GM06990 (cell line): ENCODE data around the gene IQSEC1.

Experiments used
- DNase-seq: peaks from one replicate; pipeline ENCODE4 v3.0.0-alpha.2; 2011; ENCODE audit not compliant: insufficient read length; ENCODE audit errors: extremely low read depth
- H3K27me3 ChIP-seq: replicated peaks from 2 replicates; pipeline ENCODE4 v1.6.0; 2011; ENCODE audit warnings: low read length; ENCODE audit not compliant: control insufficient read depth, insufficient read depth
- H3K36me3 ChIP-seq: 2 replicates; pipeline ENCODE4 v1.5.1; 2011; ENCODE audit warnings: low read length; ENCODE audit not compliant: control insufficient read depth, insufficient read depth
- H3K4me3 ChIP-seq: replicated peaks from 2 replicates; pipeline ENCODE4 v1.5.1; 2011; ENCODE audit warnings: low read depth, mild to moderate bottlenecking, control low read depth, low read length
- CTCF ChIP-seq: IDR thresholded peaks from 2 replicates; pipeline ENCODE4 v1.5.1; 2011; ENCODE audit warnings: low read length, control low read depth, mild to moderate bottlenecking, inconsistent platforms; ENCODE audit not compliant: insufficient read depth, poor library complexity, severe bottlenecking

The IQSEC1 gene

GRCh38 chr3:13073326-13074005 is at the start of gene IQSEC1:
TSS of gene IQSEC1 (minus strand) at chr3:13073429. CDS start at chr3:13073014, 415 bp downstream.
- peak; percentile 87 for DNase-seq
- Histone ChIP-seq H3K27me3 (no peaks in the 10 kb centered on the region), H3K4me3 (peak within 1 kb of the TSS; percentile 64), H3K36me3 (no peaks in the 10 kb centered on the region)
- TF ChIP-seq CTCF: peak; percentile 24

- no peaks in the 10 kb centered on the region for H3K36me3 ChIP-seq
- no peak overlapping the region for H3K4me3 ChIP-seq
- H3K27me3 ChIP-seq: peaks cover 1% of the 10 kb centered on the region; the same call in 1 of the 2 replicates
- no peak for TF ChIP-seq CTCF
- DNase-seq: no peak
Measured at GRCh38 chr3:13122081-13123012, 49.1 kb upstream of the IQSEC1 start.

GRCh38 chr3:13121553-13122001 is 48.3 kb upstream of the IQSEC1 start:
- no peak overlapping the region for H3K4me3 ChIP-seq
- H3K36me3 ChIP-seq: no peaks in the 10 kb centered on the region
- DNase-seq: no peak
- TF ChIP-seq CTCF: peak; percentile 12
- H3K27me3 ChIP-seq: peaks cover 1% of the 10 kb centered on the region; the same call in 1 of the 2 replicates

GRCh38 chr3:13120928-13121552 is 47.8 kb upstream of the IQSEC1 start:
- Histone ChIP-seq H3K27me3 (peaks cover 1% of the 10 kb centered on the region; the same call in 1 of the 2 replicates), H3K36me3 (no peaks in the 10 kb centered on the region), H3K4me3 (no peak overlapping the region)
- DNase-seq: no peak
- TF ChIP-seq CTCF: no peak

- no peaks in the 10 kb centered on the region for H3K36me3 ChIP-seq
- DNase-seq: no peak
Measured at GRCh38 chr3:13120289-13120927, 47.2 kb upstream of the IQSEC1 start.

More at GRCh38 chr3:13120289-13120927, 47.2 kb upstream of the IQSEC1 start:
- H3K4me3 ChIP-seq: no peak overlapping the region
- H3K27me3 ChIP-seq: peaks cover 1% of the 10 kb centered on the region; the same call in 1 of the 2 replicates
- no peak for TF ChIP-seq CTCF
